Measurements from ENCODE around the gene ASIC3. TPM values are rescaled to one million over a fixed set of nuclear protein-coding genes. Genes with fewer than 3 reads are reported as not detected.

The ASIC3 gene
- total and polyA plus RNA-seq, 2 donors (not counting 3 experiments of a cell fraction or from before 2014, with no cell fraction given) = 0.69 to 0.70 TPM

GRCh38 chr7:151091988-151092387, 43.7 kb downstream of the ASIC3 start:
- no peak for TF ChIP-seq FOS (IDR thresholded peaks at IDR 0.05; ENCODE audit: borderline replicate concordance, insufficient read depth, low read length)
- no peak overlapping the region for H3K4me2 ChIP-seq (ENCODE audit: insufficient read depth, low read length)
- peaks cover 91% of the 10 kb centered on the region for H3K79me2 ChIP-seq (ENCODE audit: control insufficient read depth, insufficient read depth, low read length)
- no peak for FAIRE-seq
- dilution Hi-C loops (cut with MboI; ENCODE audit: extremely low pct_ligation_motif_present, low sequenced_read_pairs) (no loop called here), intact Hi-C loops (cut with micrococcal nuclease) (no loop called here)
- H3K4me3 ChIP-seq (replicated peaks in 1 of 3; ENCODE audit: insufficient read depth in 1 of 3, low read depth in 1 of 3, low read length in 3 of 3) = no peak overlapping the region
- H3K9me3 ChIP-seq (replicated peaks; ENCODE audit: control insufficient read depth, insufficient read depth, low read length) = no peaks in the 10 kb centered on the region
- ChIA-PET CTCF (interaction anchor here (1.5 to 4.5 kb wide), 3 partner anchors 12 to 73 kb away, joined by 4 to 29 read pairs (median 7); no protein-coding TSS in a partner anchor), POLR2A (no interaction called here)
- H2AFZ ChIP-seq (ENCODE audit: low read depth, low read length) = no peak overlapping the region
- no peak overlapping the region for H3K9ac ChIP-seq (replicated peaks; ENCODE audit: extremely low read depth, insufficient read depth, low read length)
- no peak overlapping the region for H3K27ac ChIP-seq (ENCODE audit: insufficient read depth, low read depth, low read length)
- peaks cover 0 to 12% of the 10 kb centered on the region in 2 experiments for H3K36me3 ChIP-seq (ENCODE audit: control insufficient read depth in 2 of 2, extremely low read depth in 1 of 2, insufficient read depth in 2 of 2, low read length in 2 of 2)
- no peaks in the 10 kb centered on the region for H4K20me1 ChIP-seq (replicated peaks; ENCODE audit: control insufficient read depth, extremely low read depth, insufficient read depth, low read length)
- no TSS peak for BruUV-seq (replicated peaks)
- H3K27me3 ChIP-seq (ENCODE audit: control insufficient read depth in 2 of 2, insufficient read depth in 2 of 2, low read length in 2 of 2) = no peaks in the 10 kb centered on the region
- H3K9me1 ChIP-seq (replicated peaks; ENCODE audit: control insufficient read depth, extremely low read depth, insufficient read depth, low read length) = no peaks in the 10 kb centered on the region
- no peak for DNase-seq (ENCODE audit: low read depth, low spot score)
- H3K4me1 ChIP-seq (ENCODE audit: control insufficient read depth, extremely low read depth, insufficient read depth, low read length) = peaks cover 43% of the 10 kb centered on the region

GRCh38 chr7:151093748-151094147, 45.4 kb downstream of the ASIC3 start:
- DNase-seq (ENCODE audit: low read depth, low spot score) = no peak
- Histone ChIP-seq H3K4me2 (ENCODE audit: insufficient read depth, low read length) (no peak overlapping the region), H3K9me3 (replicated peaks; ENCODE audit: control insufficient read depth, insufficient read depth, low read length) (no peaks in the 10 kb centered on the region), H3K9ac (replicated peaks; ENCODE audit: extremely low read depth, insufficient read depth, low read length) (no peak overlapping the region), H2AFZ (ENCODE audit: low read depth, low read length) (no peak overlapping the region), H3K27me3 (ENCODE audit: control insufficient read depth in 2 of 2, insufficient read depth in 2 of 2, low read length in 2 of 2) (no peaks in the 10 kb centered on the region), H3K79me2 (ENCODE audit: control insufficient read depth, insufficient read depth, low read length) (peaks cover 91% of the 10 kb centered on the region), H3K4me1 (ENCODE audit: control insufficient read depth, extremely low read depth, insufficient read depth, low read length) (peaks cover 34% of the 10 kb centered on the region), H4K20me1 (replicated peaks; ENCODE audit: control insufficient read depth, extremely low read depth, insufficient read depth, low read length) (no peaks in the 10 kb centered on the region), H3K4me3 (replicated peaks in 1 of 3; ENCODE audit: insufficient read depth in 1 of 3, low read depth in 1 of 3, low read length in 3 of 3) (no peak overlapping the region), H3K36me3 (ENCODE audit: control insufficient read depth in 2 of 2, extremely low read depth in 1 of 2, insufficient read depth in 2 of 2, low read length in 2 of 2) (peaks cover 0 to 12% of the 10 kb centered on the region in 2 experiments), H3K9me1 (replicated peaks; ENCODE audit: control insufficient read depth, extremely low read depth, insufficient read depth, low read length) (no peaks in the 10 kb centered on the region), H3K27ac (ENCODE audit: insufficient read depth, low read depth, low read length) (no peak overlapping the region)
- CTCF ChIA-PET = interaction anchor here (1.1 to 1.5 kb wide), 3 partner anchors 16 to 30 kb away, joined by 3 to 6 read pairs (median 4); no protein-coding TSS in a partner anchor
- intact Hi-C loops (cut with micrococcal nuclease) (no loop called here), dilution Hi-C loops (cut with MboI; ENCODE audit: extremely low pct_ligation_motif_present, low sequenced_read_pairs) (no loop called here)
- BruUV-seq (replicated peaks) = no TSS peak
- POLR2A ChIA-PET = interaction anchor here (0.6 kb wide), 1 partner anchor 13 kb away, joined by 3 read pairs; no protein-coding TSS in a partner anchor
- TF ChIP-seq POLR2AphosphoS5 (IDR thresholded peaks at IDR 0.05; ENCODE audit: insufficient read depth, low read depth, low read length) (no peak), POLR2A (IDR thresholded peaks at IDR 0.05; ENCODE audit: low read depth, low read length) (no peak), JUN (IDR thresholded peaks at IDR 0.05; ENCODE audit: borderline replicate concordance, insufficient read depth, insufficient read length, low read depth) (no peak), EZH2 (IDR thresholded peaks at IDR 0.05; ENCODE audit: borderline replicate concordance, low read depth, low read length, severe bottlenecking) (no peak), CTCF (IDR thresholded peaks at IDR 0.05; ENCODE audit: extremely low read depth in 1 of 2, insufficient read depth in 1 of 2, low read depth in 1 of 2, low read length in 2 of 2) (no peak), MYC (IDR thresholded peaks at IDR 0.05; ENCODE audit: low read depth, low read length) (no peak), GATA2 (IDR thresholded peaks at IDR 0.05; ENCODE audit: insufficient read depth, insufficient read length, low read depth, low read length) (no peak), FOS (IDR thresholded peaks at IDR 0.05; ENCODE audit: borderline replicate concordance, insufficient read depth, low read length) (no peak), MAX (IDR thresholded peaks at IDR 0.05; ENCODE audit: insufficient read depth, insufficient read length) (no peak)
- FAIRE-seq = no peak

All from endothelial cell of umbilical vein (primary cell).